ENCODE measurements around the gene PSTPIP2. TPM values are rescaled to one million over a fixed set of nuclear protein-coding genes. Genes with fewer than 3 reads are reported as not detected.

The PSTPIP2 gene
- total RNA-seq, 2 experiments from 2014 or later = 5.9 to 6.0 TPM

DNA sequence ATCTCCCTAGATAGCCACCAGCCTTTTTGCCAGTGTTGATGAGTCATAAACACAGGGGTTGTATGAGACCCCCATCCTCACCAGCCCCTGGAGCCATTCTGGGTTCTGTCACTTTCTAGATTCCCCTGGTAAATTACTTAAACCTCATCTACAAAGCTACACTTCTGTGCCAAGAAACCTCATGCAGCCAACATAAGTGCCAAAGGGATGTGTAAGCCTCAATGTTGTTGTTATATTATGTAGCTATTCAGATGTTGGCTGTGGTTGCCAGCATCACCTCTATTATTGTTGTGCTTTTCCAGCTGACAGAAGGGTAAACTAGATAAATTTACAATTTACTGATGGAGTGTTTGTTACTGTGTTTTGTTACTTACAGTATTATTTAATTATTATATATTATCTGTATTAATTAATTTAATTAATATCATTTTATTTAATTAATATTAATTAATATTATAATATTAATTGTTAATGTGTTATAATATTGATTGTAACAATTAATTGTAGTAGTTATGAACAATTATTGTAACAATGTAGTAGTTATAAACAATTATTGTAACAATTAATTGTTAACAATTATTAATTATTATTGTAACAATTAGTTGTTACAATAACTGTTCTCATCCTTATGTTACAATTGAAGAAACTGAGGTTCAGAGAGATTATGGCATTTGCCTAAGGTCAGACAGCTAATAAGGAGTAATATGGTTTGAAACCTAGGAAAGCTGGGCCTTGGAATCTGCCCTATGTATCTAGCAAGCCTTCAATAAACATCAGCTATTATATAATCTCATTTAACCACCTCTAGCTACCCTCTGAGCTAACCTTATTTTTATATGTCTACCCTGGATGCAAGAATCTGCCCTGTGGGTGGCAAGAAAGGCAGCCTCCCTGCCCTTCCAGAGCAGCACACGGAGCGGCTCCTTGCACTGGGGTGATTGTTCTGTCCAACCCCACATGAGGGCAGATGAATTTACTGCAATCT lies 36.1 kb downstream of the PSTPIP2 start:
- peaks cover 10% of the 10 kb centered on the region for H3K36me3 ChIP-seq (ENCODE audit: insufficient read depth, low read length)
- no peak overlapping the region for H3K27ac Mint-ChIP-seq
- no peak overlapping the region for H3K4me3 ChIP-seq (ENCODE audit: low read length)
- no peaks in the 10 kb centered on the region for H3K9me3 ChIP-seq (ENCODE audit: control insufficient read depth in 1 of 2, insufficient read depth in 1 of 2, low read length in 2 of 2)
- H3K27ac ChIP-seq (ENCODE audit: low read depth in 1 of 2, low read length in 2 of 2) = no peak overlapping the region
- POLR2A ChIA-PET = no interaction called here
- ATAC-seq (ENCODE audit: poor library complexity) (no peak), DNase-seq (no peak)
- no peaks in the 10 kb centered on the region for H3K27me3 Mint-ChIP-seq
- intact Hi-C loops (cut with DNase I, micrococcal nuclease) = no loop called here
- H3K4me1 ChIP-seq (ENCODE audit: insufficient read depth, low read length) = peaks cover 12% of the 10 kb centered on the region
- peaks cover 19% of the 10 kb centered on the region for H3K36me3 Mint-ChIP-seq (ENCODE audit: low read depth)
- TF ChIP-seq, protein P1, sequence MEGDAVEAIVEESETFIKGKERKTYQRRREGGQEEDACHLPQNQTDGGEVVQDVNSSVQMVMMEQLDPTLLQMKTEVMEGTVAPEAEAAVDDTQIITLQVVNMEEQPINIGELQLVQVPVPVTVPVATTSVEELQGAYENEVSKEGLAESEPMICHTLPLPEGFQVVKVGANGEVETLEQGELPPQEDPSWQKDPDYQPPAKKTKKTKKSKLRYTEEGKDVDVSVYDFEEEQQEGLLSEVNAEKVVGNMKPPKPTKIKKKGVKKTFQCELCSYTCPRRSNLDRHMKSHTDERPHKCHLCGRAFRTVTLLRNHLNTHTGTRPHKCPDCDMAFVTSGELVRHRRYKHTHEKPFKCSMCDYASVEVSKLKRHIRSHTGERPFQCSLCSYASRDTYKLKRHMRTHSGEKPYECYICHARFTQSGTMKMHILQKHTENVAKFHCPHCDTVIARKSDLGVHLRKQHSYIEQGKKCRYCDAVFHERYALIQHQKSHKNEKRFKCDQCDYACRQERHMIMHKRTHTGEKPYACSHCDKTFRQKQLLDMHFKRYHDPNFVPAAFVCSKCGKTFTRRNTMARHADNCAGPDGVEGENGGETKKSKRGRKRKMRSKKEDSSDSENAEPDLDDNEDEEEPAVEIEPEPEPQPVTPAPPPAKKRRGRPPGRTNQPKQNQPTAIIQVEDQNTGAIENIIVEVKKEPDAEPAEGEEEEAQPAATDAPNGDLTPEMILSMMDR (IDR thresholded peaks at IDR 0.05) = no peak
- no peaks in the 10 kb centered on the region for H3K9me3 Mint-ChIP-seq
- H3K27me3 ChIP-seq (ENCODE audit: control insufficient read depth in 1 of 2, insufficient read depth in 2 of 2, low read length in 2 of 2) = no peaks in the 10 kb centered on the region
- CTCF ChIA-PET = no interaction called here
- no peak overlapping the region for H3K4me3 Mint-ChIP-seq
- peaks cover 16% of the 10 kb centered on the region for H3K4me1 Mint-ChIP-seq (ENCODE audit: low read depth)

- Histone ChIP-seq H3K9me3 (ENCODE audit: control insufficient read depth in 1 of 2, insufficient read depth in 1 of 2, low read length in 2 of 2) (peaks cover 0 to 5% of the 10 kb centered on the region in 2 experiments), H3K27me3 (ENCODE audit: control insufficient read depth in 1 of 2, insufficient read depth in 2 of 2, low read length in 2 of 2) (no peaks in the 10 kb centered on the region), H3K4me3 (ENCODE audit: low read length) (no peak overlapping the region), H3K4me1 (ENCODE audit: insufficient read depth, low read length) (no peaks in the 10 kb centered on the region), H3K27ac (ENCODE audit: low read depth in 1 of 2, low read length in 2 of 2) (no peak overlapping the region), H3K36me3 (ENCODE audit: insufficient read depth, low read length) (peaks cover 10% of the 10 kb centered on the region)
- Mint-ChIP-seq H3K27me3 (no peaks in the 10 kb centered on the region), H3K4me1 (ENCODE audit: low read depth) (no peaks in the 10 kb centered on the region), H3K36me3 (ENCODE audit: low read depth) (peaks cover 14% of the 10 kb centered on the region), H3K9me3 (no peaks in the 10 kb centered on the region), H3K4me3 (no peak overlapping the region), H3K27ac (no peak overlapping the region)
- intact Hi-C loops (cut with DNase I, micrococcal nuclease) = no loop called here
- ChIA-PET POLR2A (interaction anchor here (1.1 kb wide), 1 partner anchor 38 kb away, joined by 3 read pairs; the partner anchor contains the start of gene PSTPIP2), CTCF (interaction anchor here (1.3 kb wide), 1 partner anchor 12 kb away, joined by 3 read pairs; no protein-coding TSS in a partner anchor)
- ATAC-seq (ENCODE audit: poor library complexity) = no peak
- DNase-seq = no peak
- TF ChIP-seq, protein P1 (IDR thresholded peaks at IDR 0.05) = no peak
Measured at GRCh38 chr18:46034230-46034629, 37.8 kb downstream of the PSTPIP2 start.

GRCh38 chr18:46031741-46032140 lies 40.3 kb downstream of the PSTPIP2 start:
- ChIA-PET CTCF (no interaction called here), POLR2A (no interaction called here)
- DNase-seq (no peak), ATAC-seq (ENCODE audit: poor library complexity) (no peak)
- intact Hi-C loops (cut with DNase I, micrococcal nuclease) = no loop called here
- no peaks in the 10 kb centered on the region for H3K9me3 Mint-ChIP-seq
- Histone ChIP-seq H3K27me3 (ENCODE audit: control insufficient read depth in 1 of 2, insufficient read depth in 2 of 2, low read length in 2 of 2) (no peaks in the 10 kb centered on the region), H3K36me3 (ENCODE audit: insufficient read depth, low read length) (peaks cover 3% of the 10 kb centered on the region), H3K9me3 (ENCODE audit: control insufficient read depth in 1 of 2, insufficient read depth in 1 of 2, low read length in 2 of 2) (peaks cover 0 to 5% of the 10 kb centered on the region in 2 experiments), H3K4me1 (ENCODE audit: insufficient read depth, low read length) (peaks cover 11% of the 10 kb centered on the region), H3K27ac (ENCODE audit: low read depth in 1 of 2, low read length in 2 of 2) (no peak overlapping the region), H3K4me3 (ENCODE audit: low read length) (no peak overlapping the region)
- TF ChIP-seq, protein P1 (IDR thresholded peaks at IDR 0.05) = no peak
- H3K4me1 Mint-ChIP-seq (ENCODE audit: low read depth) = peaks cover 10% of the 10 kb centered on the region
- H3K4me3 Mint-ChIP-seq = no peak overlapping the region
- H3K27me3 Mint-ChIP-seq = peaks cover 6% of the 10 kb centered on the region
- H3K36me3 Mint-ChIP-seq (ENCODE audit: low read depth) = peaks cover 11% of the 10 kb centered on the region
- H3K27ac Mint-ChIP-seq = no peak overlapping the region
